Dedifferentiated amniotic fluid mesenchymal stem cell (primary cell): Measurements from ENCODE around the gene TMEM131.
"Not testable (repeated sequence)": the region's sequence is repeated elsewhere in the genome, so short reads cannot be mapped to it uniquely, and the experiment has no call there.

Source experiments
- DNase-seq: peaks from one replicate; pipeline ENCODE4 v3.0.0-alpha.2; 2016; ENCODE audit errors: extremely low spot score

Gene TMEM131

DNA sequence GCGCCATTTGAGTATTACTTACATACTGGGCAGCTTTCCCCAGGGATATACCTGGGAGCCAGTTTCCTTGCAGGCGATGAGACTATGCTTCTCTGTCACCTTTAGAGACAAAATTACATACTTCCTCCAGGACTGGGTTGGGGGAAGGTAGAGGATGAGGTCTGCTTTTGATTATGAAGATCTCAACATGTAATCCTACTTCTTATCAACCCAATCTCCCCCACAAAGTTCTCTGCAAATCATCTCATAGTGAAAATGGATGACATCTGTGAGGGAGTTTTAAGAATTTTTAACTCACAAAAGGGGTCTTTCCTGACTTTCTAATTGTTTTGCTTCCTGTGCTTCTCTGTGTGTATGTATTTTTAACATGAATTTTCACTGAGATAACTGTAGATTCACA lies 81.9 kb downstream of the TMEM131 start:
- DNase-seq, result no peak

- DNase-seq, result no peak
Observed at GRCh38 chr2:97911922-97912575, 83.7 kb downstream of the TMEM131 start.

DNA sequence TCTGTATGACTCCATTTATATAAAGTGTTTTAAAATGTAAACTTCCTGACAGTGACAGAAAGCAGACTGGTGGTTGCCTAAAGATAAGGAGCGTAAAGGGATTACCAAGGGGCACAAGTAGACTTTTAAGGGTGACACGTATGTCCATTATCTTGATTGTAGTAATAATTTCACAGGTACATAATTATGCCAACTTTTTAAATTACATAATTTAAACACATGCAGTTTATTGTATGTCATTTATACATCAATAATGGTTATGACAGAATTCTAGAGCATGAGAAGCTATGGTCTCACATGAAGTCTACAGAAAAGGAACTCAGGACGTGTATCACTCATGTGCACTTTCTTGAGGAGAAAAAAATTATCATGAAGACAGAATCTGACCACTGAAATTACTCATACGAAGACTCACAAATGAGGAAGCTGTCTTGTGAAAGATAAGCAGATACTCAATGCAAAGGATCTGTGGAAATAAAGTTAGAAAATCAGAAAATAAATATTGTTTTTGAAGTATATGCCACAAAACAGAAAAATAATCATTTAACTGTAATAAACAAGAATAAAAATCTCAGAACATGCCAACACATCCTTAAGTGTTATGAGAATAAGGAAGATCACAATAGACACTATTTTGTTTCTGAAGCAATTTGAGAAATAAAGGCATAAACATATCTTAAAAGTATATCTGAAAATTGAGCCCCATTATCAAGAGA lies 84.4 kb downstream of the TMEM131 start:
- DNase-seq, result no peak

GRCh38 chr2:97910403-97911205 lies 85.1 kb downstream of the TMEM131 start:
- DNase-seq, result no peak

- DNase-seq, result no peak
Observed at GRCh38 chr2:97908208-97908676, 87.5 kb downstream of the TMEM131 start.

GRCh38 chr2:97907369-97908100 lies 88.2 kb downstream of the TMEM131 start:
- DNase-seq, result no peak

DNA sequence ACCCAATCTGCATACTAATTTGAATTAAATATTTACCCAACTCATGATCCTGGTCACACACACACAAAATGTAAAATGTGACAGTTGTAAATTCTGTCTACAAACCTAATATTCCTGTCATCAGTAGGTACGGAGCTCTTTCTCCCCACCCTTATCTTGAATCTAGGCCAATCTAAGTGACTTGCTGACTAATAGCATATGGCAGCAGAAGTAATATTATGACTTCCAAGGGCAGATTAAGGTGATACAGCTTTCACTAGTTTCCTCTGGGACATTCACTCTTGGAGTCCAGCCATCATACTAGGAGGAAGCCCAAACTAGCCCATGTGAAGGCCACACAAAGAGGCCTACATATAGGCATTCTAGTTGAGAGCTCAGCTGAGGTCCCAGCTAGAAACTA lies 89.4 kb downstream of the TMEM131 start:
- no peak for DNase-seq

DNA sequence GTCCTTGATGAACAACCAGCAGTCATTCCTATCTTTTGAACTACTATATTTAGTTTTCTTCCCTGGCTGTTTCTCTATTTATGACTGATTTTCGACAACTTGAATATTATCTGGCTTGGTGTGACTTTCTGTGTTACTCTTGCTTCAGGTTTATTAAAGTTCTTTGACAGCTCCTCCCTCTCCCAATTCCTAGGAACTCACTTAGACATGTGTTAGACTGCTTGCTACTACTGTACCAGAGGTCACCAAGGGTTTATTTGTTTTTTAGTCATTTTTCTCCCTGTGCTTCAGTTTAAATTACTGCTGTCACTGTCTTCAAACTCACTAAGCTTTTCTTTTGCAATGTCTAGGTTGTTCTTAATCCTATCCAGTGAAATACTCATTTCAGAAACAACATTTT lies 90.5 kb downstream of the TMEM131 start:
- DNase-seq, result no peak

- DNase-seq, result no peak
Observed at GRCh38 chr2:97901862-97902261, 93.9 kb downstream of the TMEM131 start.

- no peak for DNase-seq
Observed at GRCh38 chr2:97900806-97901205, 94.9 kb downstream of the TMEM131 start.

DNA sequence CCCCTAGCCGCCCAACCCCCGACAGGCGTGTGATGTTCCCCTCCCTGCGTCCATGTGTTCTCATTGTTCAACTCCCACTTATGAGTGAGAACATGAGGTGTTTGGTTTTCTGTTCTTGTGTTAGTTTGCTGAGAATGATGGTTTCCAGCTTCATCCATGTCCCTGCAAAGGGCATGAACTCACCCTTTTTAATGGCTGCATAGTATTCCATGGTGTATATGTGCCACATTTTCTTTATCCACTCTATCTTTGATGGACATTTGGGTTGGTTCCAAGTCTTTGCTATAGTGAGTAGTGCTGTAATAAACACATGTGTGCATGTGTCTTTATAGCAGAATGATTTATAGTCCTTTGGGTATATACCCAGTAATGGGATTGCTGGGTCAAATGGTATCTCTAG lies 102.7 kb downstream of the TMEM131 start:
- DNase-seq, result not testable (repeated sequence)

- no peak for DNase-seq
Observed at GRCh38 chr2:97891611-97892010, 104.1 kb downstream of the TMEM131 start.

- no peak for DNase-seq
Observed at GRCh38 chr2:97889156-97889555, 106.6 kb downstream of the TMEM131 start.

GRCh38 chr2:97885841-97886240 lies 109.9 kb downstream of the TMEM131 start:
- DNase-seq, result no peak

DNA sequence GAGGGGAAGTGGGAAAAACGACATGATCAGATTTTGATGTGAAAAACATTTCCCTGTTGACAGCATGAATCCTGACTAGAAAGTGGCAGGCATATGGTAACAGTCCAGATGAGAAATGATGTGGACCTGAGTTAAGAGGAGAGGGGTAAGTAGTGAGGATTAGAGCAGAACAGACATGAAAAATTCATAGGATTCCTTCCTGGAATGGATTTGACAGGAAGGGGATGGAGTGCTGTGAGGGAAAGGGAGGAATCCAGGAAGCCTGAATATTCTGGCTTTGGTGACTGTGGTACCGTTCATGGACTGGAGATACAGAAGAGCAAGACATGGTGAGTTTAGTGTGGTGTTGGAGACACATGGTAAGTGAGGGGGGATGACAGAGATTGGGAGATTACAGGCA lies 115.4 kb downstream of the TMEM131 start:
- no peak for DNase-seq

DNA sequence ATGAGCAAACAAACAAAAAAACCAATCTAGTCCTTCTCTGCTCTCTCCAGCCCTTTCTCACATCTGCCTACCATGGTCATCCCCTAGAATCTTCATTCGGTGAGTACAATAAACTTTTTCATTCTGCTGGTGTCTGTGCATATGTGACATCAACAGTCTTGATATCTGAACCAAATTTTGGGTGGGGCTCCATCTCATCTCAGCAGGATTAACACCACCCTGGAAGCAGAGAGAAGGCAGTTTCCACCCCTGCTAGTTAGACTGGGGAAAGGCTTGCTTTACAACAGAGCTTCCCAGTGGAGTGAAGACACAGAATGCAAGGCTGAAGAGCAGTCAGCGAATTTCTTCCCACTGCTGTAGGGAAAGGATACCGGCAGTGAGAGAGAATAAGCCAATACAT lies 116.9 kb downstream of the TMEM131 start:
- DNase-seq, result no peak

- DNase-seq, result not testable (repeated sequence)
Observed at GRCh38 chr2:97878317-97878716, 117.4 kb downstream of the TMEM131 start.

- peak; percentile 59 for DNase-seq
Observed at GRCh38 chr2:97871096-97871780, 124.5 kb downstream of the TMEM131 start.

DNA sequence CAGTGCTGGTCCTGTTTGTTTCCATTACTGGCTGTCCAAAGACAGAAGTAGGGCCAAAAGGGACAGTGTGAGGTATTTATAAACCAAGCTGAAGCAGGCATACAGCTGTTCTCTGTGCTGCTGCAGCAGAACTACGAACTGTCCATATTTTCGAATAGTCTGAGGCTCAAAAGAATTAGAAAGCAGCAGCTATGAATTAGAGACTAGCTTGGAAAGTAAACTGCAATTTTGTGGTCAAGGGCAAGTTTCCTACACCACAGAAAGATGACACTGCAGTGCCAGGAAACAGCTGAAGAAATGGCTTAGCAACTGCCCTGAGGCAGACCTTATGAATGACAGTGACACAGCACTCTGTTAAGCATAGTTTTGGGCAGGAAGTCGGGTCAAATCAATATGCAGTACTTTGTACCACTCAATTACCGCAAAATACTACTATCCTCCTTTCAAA lies 125.3 kb downstream of the TMEM131 start:
- peak; percentile 96 for DNase-seq

- DNase-seq, result no peak
Observed at GRCh38 chr2:97869722-97870346, 125.9 kb downstream of the TMEM131 start.
